Keratinocyte (primary cell): ENCODE data around the gene MRM2.

Source experiments
- CTCF ChIP-seq, 3 experiments: IDR thresholded peaks in 1 of 3; conservative IDR thresholded peaks in 1 of 3; optimal IDR thresholded peaks in 1 of 3; 2 replicates in 2 of 3; 3 replicates in 1 of 3; pipeline versions ENCODE3 to v1.5.1; 2011; ENCODE audit warnings: low read length in 3 of 3, mild to moderate bottlenecking in 3 of 3, moderate library complexity in 2 of 3, control low read depth in 1 of 3, inconsistent platforms in 1 of 3; ENCODE audit not compliant: insufficient read depth in 2 of 3; ENCODE audit errors: extremely low read depth in 1 of 3
- EZH2 ChIP-seq: IDR thresholded peaks from one replicate; pipeline ENCODE4 v1.6.1; 2012; ENCODE audit warnings: inconsistent platforms, mild to moderate bottlenecking, low read length, moderate library complexity

GRCh38 chr7:2191016-2191415, 51.0 kb downstream of the MRM2 start:
- TF ChIP-seq EZH2 (no peak), CTCF (optimal IDR thresholded peaks at IDR 0.05 in 1 of 3, IDR thresholded peaks at IDR 0.05 in 1 of 3, conservative IDR thresholded peaks at IDR 0.05 in 1 of 3; ENCODE audit: extremely low read depth in 1 of 3, insufficient read depth in 2 of 3, low read length in 3 of 3) (no peak)
